Forelimb muscle (tissue), 1 donor: ENCODE results near the gene PCID2. TPM values are rescaled to one million over a fixed set of nuclear protein-coding genes. Genes with fewer than 3 reads are reported as not detected.

ENCODE experiments used
- DNase-seq: peaks from one replicate; pipeline ENCODE4 v3.0.0-alpha.2; 2013; ENCODE audit warnings: low read depth
- polyA plus RNA-seq: library from polyadenylated mRNA; unstranded; fragments of 120-200 nt; gene quantifications from one replicate; pipeline ENCODE4 v1.2.1, GENCODE V29; 2013; ENCODE audit not compliant: insufficient read length

PCID2 gene
- polyA plus RNA-seq, 1 donor: 39.9 TPM

DNA sequence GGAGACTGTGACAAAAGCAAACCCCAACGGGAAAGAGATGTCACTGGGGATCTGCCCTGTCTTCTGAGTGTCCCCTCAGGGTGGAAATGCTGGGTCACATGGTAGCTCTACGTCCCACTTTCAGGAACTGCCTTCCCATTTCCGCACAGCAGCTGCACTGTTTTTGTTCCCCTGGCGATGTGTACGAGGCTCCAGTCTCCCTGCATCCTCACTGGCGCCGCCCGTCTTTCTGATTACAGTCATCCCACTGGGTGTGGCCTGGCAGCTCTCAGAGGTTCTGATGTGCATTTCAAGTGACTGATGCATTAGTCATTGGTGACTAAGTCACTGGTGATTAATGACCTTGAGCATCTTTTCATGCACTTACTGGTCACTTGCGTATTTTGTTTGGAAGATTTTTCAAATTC, 21.2 kb downstream of the PCID2 start:
- DNase-seq: no peak

DNA sequence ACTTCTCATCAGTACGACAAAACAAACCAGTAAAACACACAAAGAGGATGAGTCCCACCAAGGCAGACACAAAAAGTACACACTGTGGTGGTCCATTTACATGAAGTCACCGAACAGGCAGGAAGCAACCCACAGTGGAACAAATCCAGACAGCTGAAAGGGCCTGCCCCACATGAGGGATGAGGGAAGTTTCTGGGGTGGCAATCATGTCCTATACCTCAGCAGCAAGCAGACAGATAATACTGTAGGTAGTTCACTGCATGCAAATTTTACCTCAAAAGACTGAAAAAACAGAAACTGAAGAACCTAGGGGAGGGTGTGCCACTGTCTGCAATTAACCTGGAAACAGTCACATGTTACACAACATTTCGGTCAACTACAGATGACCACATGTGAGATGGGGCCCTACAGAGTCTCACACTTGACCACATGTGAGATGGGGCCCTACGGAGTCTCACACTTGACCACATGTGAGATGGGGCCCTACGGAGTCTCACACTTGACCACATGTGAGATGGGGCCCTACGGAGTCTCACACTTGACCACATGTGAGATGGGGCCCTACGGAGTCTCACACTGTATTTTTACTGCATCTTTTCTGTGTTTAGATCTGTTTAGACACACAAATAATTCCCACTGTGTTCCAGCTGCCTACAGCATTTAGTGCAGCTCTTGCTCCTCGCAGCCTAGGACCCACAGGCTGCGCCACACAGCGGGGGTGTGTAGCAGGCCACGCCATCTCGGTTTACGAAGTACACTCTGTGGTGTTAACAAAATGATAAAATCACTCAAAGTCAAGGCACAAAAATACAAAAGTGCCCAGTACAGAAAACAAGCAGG, 22.2 kb downstream of the PCID2 start:
- no peak for DNase-seq

DNA sequence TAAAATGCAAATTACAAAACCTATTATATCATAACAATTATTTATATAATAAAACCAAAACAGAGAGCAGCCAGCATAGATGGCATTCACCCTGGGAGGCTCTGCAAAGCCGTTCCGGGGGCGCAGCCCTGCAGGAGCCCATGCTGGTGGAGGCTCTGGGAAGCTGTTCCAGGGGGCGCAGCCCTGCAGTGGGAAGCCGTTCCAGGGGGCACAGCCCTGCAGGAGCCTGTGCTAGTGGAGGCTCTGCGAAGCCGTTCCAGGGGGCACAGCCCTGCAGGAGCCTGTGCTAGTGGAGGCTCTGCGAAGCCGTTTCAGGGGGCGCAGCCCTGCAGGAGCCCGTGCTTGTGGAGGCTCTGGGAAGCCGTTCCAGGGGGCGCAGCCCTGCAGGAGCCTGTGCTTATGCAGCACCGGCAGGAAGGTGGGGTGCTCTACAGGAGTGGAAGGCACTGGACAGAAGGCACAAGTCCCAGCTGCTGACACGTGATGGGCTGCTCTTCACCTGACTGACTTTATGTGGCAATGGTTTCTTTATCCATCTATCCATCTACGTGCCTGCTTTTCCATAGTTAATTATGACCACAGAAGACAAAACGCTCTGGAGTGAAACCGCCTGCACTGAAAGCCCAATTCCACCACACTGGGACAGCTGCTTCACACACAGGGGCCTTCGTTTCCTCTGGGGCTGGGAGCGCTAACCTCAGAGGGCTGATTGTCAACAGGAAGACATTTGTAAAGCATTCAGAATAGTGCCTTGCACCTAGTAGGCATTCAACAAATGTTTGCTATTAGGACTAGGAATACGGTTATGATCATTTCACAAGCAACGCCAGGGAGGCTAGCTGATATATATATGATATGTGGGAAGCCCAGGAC, 23.7 kb downstream of the PCID2 start:
- DNase-seq: no peak

DNA sequence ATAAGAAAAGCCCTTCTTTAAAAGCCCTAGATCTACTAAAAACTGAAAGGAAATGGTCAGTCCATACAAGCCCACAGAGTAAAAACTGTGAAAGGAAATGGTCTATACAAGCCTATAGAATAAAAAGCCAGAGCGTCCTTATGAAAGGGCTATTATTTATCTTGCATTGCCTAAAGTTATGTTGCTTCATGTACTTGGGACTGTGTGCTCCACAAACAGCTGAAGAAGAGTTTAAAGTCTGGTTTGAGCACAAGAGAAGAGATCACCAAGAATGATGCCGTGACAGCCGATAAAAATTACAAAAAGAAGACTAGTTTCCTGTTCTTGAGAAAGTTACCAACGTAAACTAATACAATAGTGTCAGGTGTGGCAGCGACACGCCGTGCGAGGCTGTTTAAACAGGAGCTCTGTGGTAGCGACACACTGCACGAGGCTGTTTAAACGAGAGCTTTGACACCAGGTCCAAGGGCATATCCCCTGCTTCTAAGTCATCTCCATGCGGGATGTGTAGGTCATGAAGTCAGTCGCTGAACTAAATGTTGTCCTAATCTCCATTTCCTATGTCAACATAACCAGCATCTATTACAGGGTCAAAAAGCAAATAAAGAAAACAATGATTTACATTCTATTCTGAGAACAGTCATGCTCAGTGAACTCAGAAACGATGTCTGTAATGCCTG, 24.9 kb downstream of the PCID2 start:
- no peak for DNase-seq

DNA sequence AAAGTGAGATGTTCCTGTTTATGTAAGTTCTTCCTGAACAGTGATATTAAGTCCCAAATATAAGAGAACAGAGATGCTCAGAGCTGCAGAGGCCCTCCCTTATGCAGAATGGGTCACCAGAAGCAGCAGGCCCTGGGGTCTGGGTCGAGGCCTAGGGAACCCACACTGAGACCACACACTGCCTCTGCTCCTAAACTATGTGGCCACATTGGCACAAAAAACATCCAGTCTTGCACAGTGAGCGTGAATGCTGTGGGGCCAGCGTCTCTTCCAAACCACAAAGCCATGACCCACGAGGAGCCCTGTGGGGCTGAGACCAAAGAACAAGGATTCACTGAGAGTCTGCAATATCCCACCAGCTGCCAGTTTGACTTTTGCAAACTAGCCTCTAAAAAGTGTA, 26.4 kb downstream of the PCID2 start:
- no peak for DNase-seq

DNA sequence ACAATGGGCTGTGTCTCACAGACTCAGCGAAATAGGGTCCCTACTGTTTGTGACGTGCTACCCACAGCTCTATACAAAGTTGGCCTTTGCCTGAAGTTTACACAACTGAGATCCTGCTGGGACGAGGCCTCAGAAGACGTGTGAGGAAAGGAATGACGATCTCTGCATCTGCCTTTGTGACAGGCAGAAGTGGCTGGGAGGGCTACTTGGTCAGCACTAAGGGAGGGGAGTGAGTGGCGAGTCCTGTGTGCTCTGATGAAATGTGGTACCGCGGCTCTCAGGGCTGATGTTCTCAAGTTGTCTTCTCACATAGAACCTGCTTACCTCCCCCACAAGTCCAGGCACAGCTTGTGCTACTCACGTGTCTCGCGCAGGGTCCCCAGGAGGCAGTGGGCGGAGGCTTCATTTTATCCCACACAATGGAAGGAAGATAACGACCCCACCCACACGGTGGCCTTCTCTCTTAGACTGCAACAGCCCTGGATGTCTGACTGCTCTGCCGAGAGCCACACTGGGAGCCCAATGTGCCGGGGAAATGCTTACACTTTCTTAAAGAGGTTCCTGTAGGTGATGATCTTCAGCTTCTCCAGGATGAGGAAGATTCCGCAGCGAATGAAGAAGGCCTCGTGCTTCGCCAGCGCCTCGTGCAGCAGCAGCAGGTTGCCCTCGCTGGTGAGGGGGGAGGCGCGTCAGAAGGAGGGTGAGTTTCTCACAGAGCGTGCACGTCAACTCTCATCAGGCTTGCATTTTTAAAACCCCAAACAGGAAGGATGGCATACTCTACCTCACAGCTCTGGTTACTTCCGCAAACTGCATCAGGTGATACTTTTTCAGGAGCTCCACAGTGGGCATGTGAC, 28.9 kb downstream of the PCID2 start:
- DNase-seq: no peak

DNA sequence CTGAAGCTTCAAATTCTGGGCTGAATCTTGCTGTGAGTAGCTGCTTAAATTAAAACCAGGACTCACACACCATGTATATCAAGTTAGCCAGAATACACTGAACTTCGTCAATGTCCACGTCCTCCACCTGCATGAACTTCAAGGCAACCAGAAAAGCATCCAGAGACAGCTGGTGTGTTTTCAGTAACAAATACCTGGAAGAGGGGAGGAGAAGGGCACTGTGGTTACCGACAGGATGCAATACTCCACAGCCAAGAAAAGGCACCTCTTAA, 29.6 kb downstream of the PCID2 start:
- no peak for DNase-seq

DNA sequence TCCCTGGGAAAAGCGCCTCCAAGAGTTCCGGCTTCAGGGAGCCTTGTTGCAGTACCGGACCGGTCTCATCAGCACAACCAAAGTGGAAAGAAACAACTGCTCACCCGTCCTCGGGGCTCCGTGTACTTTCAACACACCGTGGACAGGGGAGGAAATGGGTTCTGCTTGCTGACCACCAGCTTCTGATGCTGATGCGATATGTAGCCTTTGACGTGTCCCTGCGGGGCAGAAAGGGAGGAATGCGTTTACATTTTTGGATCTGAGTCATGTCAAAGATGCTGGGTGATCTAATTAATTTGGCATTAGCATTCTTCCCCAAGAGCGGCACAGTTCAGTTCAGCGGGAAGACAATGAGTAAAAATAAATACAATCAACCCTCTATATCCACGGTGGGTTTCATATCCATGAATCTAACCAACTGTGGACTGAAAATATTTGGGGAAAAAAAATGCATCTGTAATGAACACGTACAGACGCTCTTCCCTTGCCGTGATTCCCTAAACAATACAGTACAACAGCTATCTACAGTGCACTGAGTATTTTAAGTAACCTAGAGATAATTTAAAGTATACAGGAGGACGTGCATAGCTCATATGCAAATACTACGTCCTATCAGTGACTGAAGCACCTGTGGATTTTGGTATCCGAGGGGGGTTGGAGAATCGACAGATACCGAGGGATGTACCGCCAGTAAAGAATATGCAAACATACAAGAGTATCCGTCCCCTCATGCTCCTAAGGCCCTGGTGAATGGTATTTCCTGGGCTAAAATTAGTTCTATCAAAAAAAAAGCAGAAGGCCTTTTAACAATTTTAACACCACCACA, 30.2 kb downstream of the PCID2 start:
- DNase-seq: no peak

DNA sequence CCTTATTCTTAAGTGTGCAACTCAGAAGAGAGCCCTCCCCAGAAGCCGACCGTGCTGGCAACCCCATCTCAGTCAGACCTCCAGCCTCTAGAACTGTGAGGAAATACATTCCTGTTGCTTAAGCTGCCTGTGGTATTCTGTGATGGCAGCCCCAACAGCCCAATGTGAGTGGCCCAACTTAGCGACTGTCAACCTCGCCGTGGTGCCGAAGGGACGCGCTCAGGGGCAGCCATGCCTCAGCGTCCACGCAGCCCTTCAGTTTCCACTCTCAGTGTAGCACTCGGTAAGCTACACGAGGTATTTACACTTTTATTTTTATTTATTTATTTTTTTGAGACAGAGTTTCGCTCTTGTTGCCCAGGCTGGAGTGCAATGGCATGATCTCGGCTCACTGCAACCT, 31.6 kb downstream of the PCID2 start:
- no peak for DNase-seq

DNA sequence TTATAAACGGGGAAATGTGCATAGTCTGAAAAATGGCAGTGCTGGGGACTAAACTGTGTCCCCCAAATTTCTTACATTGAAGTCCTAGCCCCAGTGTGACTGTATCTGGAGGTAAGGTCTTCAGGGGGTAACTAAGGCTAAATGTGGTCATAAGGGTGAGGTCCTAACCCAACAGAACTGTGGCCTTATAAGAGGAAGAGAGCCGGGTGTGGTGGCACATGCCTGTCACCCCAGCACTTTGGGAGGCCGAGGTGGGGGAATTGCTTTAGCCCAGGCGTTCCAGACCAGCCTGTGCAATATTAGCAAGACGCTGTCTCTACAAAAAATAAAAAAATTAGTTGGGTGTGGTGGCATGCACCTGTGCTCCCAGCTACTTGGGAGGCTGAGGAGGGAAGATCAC, 32.2 kb downstream of the PCID2 start:
- no peak for DNase-seq

DNA sequence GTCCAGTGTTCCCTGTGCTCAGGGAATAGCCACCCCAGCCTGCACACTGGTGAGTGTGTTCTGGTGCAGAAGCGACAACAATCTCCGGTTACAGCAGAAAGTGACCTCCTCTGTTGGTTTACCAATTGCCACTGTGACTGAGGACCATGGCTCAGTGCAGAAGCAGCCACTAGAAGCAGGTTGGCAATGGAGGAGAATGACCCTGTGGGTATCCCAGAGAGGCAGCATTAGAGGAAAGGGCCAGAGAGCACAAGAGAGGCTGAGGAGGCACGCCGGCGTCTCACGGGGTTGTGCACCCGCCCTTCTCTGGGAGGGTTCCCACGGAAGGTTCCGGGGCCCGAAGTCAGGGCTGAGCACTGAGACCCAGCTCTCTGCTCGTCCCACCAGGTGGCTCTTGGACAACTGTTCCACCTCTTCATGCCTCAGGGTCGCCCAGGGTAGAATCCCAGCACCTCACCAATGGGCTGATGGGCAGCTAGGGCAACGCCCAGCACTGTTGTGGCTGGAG, 36.0 kb downstream of the PCID2 start:
- no peak for DNase-seq

DNA sequence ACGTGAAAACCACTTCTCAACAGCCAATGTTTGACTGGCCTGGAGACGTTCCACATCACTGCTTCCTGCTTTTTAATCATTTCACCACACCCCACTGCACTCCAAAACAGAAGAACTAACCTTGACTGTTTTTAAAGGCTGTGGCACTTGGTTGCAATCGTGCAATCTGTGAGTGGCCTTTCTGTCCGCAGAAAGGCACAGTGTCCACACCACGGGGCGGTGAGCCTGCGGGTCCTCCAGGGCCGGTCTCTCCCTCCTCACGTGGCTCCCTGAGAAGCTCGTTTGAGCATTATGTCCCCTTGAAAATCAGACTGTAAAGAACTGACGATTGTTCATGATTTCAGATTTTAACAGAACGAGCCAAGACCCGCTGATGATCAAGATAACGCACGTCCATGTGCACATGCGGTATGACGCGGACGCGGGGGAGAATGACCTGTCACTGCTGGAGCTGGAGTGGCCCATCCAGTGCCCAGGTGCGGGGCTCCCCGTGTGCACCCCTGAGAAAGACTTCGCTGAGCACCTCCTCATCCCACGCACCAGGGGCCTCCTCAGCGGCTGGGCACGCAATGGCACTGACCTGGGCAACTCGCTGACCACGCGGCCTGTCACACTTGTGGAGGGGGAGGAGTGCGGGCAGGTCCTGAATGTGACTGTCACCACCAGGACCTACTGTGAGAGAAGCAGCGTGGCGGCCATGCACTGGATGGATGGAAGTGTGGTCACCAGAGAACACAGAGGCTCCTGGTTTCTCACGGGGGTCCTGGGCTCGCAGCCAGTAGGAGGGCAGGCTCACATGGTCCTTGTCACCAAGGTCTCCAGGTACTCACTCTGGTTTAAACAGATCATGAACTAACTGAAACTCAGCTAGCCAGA, 37.0 kb downstream of the PCID2 start:
- no peak for DNase-seq

DNA sequence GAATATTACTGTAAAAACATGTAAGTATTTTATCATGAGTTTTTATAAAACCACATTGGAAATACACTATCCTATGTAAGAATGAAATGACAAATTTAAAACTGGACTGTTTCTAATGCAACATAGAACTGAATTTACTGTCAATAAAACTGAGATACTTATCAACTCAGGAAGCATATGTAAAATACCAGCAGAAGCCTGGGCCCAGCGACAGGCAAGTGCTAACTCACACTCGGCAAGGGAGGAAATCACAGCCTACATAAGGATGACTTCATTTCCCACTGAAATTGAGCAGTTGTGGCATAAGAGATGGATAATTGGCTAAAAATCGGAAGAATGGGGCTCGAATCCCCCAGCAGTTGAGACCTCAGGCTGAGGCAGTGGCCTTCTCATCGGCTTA, 38.0 kb downstream of the PCID2 start:
- DNase-seq: no peak

DNA sequence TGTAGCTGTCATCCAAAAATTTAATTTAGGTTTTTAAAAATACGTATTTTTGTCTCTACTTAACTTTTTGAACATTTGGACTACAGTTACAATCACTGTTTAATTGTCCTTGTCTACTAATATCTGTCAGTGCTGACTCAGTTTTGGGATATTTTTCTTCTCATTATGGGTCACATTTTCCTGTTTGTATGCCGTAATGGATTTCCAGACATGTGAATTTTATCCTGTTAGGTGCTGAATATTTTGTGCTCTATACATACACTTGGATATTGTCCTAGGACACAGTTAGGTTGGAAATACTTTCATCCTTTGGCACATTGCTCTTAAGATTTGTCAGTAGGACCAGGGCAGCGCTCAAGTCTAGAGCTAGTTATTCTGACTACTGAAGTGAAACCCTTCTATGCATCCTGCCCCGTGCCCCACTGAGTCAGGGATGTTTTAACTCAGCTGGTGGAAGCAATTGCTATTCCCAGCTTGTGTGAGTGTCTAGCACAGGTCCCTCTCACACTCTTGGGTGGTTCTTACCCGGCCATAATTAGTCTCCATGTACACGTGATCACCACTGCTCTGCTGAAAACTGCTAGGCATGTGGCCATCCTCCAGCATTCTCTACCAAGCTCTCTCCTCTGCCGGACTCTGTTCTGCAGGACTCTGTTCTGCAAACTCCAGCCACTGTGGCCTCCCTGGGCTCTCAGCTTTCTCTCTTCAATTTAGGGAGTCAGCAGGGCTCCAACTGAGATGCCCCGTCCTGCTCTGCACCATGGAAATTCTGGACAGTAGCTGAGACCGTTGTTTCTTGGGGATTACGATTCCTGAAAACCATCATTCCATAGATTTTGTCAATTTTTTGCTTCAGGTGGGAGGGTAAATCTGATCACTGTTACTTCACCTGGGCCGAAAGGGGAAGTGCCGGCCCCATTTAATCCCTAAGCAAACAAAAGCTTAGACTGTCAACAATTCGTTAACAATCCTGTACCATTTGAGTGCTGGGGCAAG, 38.9 kb downstream of the PCID2 start:
- DNase-seq: no peak

DNA sequence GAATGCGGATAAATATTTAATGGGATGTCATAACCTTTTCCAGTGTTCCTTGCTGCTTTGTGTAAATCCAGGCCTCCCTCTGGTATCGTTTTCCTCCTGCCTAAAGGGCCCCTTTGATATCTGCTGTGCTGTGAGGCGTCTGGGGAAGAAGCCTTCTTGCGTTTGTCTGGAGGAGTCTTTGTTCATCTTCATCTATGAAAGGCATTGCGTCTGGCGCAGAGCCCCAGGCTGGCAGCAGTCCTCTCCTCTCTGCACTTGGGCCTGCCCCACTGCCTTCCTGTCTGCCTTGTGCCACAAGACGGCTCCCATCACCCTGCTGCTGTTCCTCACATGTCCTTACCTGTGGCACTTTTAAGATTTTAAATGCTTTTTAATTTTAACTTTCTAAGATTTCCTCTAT, 40.3 kb downstream of the PCID2 start:
- DNase-seq: no peak

DNA sequence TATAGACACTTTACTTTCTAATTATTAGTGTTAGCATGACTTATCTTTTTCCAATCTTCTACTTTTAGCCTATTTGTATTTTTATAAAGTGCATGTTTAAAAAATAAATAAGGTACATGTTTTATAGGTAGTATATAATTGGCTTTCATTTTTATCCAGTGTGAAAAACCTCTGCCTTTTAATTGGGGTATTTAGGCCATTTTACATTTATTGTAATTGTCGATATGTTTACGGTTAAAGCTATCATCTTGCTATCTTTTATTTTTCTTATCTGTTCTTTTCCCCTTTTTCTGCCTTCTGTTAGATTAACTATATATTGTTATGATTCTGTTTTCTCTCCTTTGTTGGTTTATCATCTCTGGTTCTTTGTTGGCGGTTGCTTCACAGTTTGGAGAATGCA, 40.9 kb downstream of the PCID2 start:
- no peak for DNase-seq

DNA sequence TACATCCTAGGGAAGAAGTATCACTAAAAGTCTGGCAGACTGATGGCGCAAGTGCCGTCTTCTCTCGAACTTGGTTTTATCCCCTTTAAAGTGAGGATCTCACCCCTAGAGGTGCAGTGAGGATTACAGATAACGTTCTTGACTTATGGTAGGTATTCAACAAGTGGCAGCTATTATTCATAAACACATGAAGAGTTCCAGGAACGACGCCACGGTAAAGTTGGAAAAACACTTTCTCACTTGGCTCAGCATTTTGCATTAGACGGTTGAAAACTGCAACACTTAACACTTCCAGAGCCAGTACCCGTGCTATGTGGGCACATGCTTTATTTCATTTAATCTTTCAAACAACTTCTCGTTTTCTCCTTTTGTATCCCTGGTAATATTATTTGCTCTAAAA, 41.3 kb downstream of the PCID2 start:
- DNase-seq: no peak

DNA sequence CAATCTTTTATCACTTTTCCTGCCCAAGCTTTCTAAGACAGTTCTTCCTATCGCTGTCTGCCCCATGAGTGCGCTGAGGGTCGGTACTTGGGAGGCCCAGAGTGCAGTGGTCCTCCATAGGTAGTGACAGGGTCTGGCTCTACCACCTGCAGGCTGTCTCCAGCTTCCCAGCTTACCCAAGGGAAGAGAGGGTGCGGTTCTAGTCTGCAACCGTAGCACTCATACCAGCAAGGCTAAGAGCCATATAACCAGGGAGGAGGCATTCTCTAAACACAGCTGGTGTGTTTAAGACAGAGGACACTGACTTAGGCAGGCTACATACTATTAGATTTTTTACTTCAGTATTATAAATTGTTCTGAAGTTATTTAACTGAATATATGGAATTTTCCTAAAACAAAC, 41.8 kb downstream of the PCID2 start:
- no peak for DNase-seq
